ENCODE measurements around the gene GPR89A.
"Not testable (repeated sequence)": the region's sequence is repeated elsewhere in the genome, so short reads cannot be mapped to it uniquely, and the experiment has no call there.

Gene GPR89A

DNA sequence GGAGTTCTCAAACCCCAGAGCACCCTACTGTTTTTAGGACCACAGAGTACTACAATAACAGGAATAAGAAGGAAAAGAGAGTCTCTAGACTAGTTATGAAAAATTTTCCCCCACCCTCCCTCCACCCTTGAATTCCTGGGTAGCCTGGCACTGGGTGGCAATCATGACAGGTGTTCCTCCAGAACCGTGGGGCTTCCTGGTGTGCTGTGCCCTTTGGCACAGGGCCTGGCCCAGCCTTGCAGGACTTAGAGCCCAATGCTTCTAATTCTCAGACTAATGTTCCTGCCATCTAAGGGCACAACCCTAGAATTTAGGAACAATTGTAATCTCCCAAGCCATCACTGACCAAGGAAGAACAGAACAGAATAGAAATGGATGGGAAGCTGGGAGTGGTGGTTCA, 110.0 kb downstream of the GPR89A start:
- DNase-seq (ENCODE audit: low read depth in 3 of 3) = no peak

DNA sequence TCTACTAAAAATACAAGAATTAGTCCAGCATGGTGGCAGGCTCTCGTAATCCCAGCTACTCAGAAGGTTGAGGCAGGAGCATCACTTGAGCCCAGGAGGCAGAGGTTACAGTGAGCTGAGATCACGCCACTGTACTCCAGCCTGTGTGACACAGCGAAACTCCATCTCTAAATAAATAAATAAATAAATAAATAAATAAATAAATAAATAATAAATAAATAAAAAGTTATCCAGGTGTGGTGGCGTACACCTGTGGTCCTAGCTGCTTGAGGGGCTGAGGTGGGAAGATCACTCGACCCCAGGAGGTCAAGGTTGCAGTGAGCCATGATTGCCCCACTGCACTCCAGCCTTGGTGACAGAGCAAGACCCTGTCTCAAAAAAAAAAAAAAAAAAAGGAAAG, 110.7 kb downstream of the GPR89A start:
- not testable (repeated sequence) for DNase-seq (ENCODE audit: low read depth in 3 of 3)

DNA sequence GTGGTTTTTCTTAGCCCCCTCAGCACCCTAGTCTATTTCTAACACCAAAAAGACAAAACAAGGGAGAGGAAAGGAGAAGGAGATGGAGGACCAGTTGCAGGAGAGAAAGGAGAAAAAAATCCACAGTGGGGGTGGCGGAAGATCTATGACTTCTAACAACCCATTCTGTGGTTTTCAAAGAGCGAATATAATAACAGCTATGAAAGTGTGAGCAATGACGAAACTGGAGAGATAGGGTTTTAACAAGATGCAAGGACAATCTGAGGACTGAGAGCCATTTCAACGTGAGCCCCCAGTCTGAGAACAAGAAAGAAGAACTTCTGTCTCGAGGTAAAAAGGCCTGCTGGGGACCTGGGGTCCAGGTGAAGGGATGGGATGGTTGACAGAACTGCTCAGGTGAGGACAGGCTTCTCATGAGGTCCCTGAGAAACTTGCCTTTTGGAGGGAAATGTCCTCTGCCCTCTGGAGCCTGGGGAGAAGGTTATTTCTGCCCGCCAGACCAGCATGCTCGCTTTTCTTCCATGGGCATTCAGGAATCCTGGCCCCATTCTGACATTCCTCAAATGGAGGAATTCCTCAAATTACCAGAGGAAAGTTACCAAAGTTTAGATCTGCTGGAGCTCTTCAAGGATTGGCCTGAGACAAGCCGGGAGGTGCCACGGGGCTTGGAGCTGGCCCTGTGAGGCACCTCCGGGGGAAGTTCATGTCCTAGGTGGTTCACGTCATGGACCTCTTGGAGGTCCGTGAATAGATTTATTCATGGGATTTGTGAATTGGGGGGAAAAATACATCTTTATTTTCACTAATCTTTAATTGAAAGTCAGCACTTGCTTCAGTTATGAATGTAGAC, 111.7 kb downstream of the GPR89A start, which contains the start of gene CD160:
Gene CD160, plus strand, starts transcription at position 270 of the 850 bp plus-strand sequence. CDS start 8,829 bp downstream, outside the sequence.
- DNase-seq (ENCODE audit: low read depth in 3 of 3) = no peak

All from stimulated activated CD4-positive, alpha-beta T cell treated with anti-CD3 and anti-CD28 coated beads, TNF-alpha, amount 100 ng/mL, for 48 hours (primary cell).